HG03457 (cell line): ENCODE results near the gene FHIT.

ENCODE experiments used
- ATAC-seq: cut with Tn5 transposase; IDR thresholded peaks from one replicate; pipeline ENCODE4 v1.9.1; 2021; ENCODE audit warnings: moderate number of reproducible peaks; ENCODE audit not compliant: unreplicated experiment

Gene FHIT

GRCh38 chr3:60384341-60384740 is 866.9 kb downstream of the FHIT start:
- no peak for ATAC-seq

GRCh38 chr3:60383345-60383744 is 867.9 kb downstream of the FHIT start:
- no peak for ATAC-seq

GRCh38 chr3:60366486-60366885 is 884.8 kb downstream of the FHIT start:
- ATAC-seq = no peak

GRCh38 chr3:60365360-60365759 is 885.9 kb downstream of the FHIT start:
- no peak for ATAC-seq

- no peak for ATAC-seq
Measured at GRCh38 chr3:60364475-60364874, 886.8 kb downstream of the FHIT start.

- no peak for ATAC-seq
Measured at GRCh38 chr3:60363817-60364216, 887.4 kb downstream of the FHIT start.

GRCh38 chr3:60355825-60356224 is 895.4 kb downstream of the FHIT start:
- ATAC-seq = no peak

GRCh38 chr3:60351481-60351880 is 899.8 kb downstream of the FHIT start:
- ATAC-seq = no peak

- no peak for ATAC-seq
Measured at GRCh38 chr3:60344340-60344739, 906.9 kb downstream of the FHIT start.

GRCh38 chr3:60343831-60344230 is 907.4 kb downstream of the FHIT start:
- ATAC-seq = no peak

- no peak for ATAC-seq
Measured at GRCh38 chr3:60339304-60339703, 911.9 kb downstream of the FHIT start.

GRCh38 chr3:60337421-60337820 is 913.8 kb downstream of the FHIT start:
- no peak for ATAC-seq

GRCh38 chr3:60336061-60336460 is 915.2 kb downstream of the FHIT start:
- no peak for ATAC-seq

GRCh38 chr3:60333710-60334109 is 917.5 kb downstream of the FHIT start:
- no peak for ATAC-seq

GRCh38 chr3:60330107-60330506 is 921.1 kb downstream of the FHIT start:
- ATAC-seq = no peak

- ATAC-seq = no peak
Measured at GRCh38 chr3:60325610-60326170, 925.6 kb downstream of the FHIT start.

- ATAC-seq = no peak
Measured at GRCh38 chr3:60323651-60324050, 927.6 kb downstream of the FHIT start.

GRCh38 chr3:60323180-60323579 is 928.1 kb downstream of the FHIT start:
- ATAC-seq = no peak

GRCh38 chr3:60322298-60322856 is 928.9 kb downstream of the FHIT start:
- no peak for ATAC-seq

- ATAC-seq = no peak
Measured at GRCh38 chr3:60319179-60319858, 931.9 kb downstream of the FHIT start.

- ATAC-seq = no peak
Measured at GRCh38 chr3:60316121-60316797, 935.0 kb downstream of the FHIT start.

GRCh38 chr3:60313951-60314461 is 937.2 kb downstream of the FHIT start:
- no peak for ATAC-seq
